ENCODE measurements around the gene SESTD1.

The SESTD1 gene

DNA sequence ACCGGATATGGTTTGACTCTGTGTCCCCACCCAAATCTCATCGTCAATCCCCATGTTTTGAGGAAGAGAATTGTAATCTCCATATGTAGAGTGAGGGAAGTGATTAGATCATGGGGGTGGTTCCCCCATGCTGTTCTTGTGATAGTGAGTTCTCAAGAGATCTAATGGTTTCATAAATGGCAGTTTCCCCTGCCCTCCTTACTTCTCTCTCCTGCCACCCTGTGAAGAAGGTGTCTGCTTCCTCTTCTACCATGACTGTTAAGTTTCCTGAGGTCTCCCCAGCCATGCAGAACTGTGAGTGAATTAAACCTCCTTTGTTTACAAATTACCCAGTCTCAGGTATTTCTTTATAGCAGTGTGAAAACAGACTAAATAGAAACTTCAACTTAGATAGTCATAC, 69.5 kb downstream of the SESTD1 start:
- TF ChIP-seq GATA2 (IDR thresholded peaks at IDR 0.05; ENCODE audit: low read depth, low read length) = no peak
- no peak for TF ChIP-seq GATA3 (IDR thresholded peaks at IDR 0.05; ENCODE audit: low read depth, low read length)

- no peak for TF ChIP-seq GATA2 (IDR thresholded peaks at IDR 0.05; ENCODE audit: low read depth, low read length)
- TF ChIP-seq GATA3 (IDR thresholded peaks at IDR 0.05; ENCODE audit: low read depth, low read length) = no peak
Observed at GRCh38 chr2:179193759-179194394, 70.8 kb downstream of the SESTD1 start.

- TF ChIP-seq GATA3 (IDR thresholded peaks at IDR 0.05; ENCODE audit: low read depth, low read length) (no peak), GATA2 (IDR thresholded peaks at IDR 0.05; ENCODE audit: low read depth, low read length) (no peak)
Observed at GRCh38 chr2:179191110-179191509, 73.5 kb downstream of the SESTD1 start.

GRCh38 chr2:179186126-179186525, 78.5 kb downstream of the SESTD1 start:
- TF ChIP-seq GATA2 (IDR thresholded peaks at IDR 0.05; ENCODE audit: low read depth, low read length) = no peak

DNA sequence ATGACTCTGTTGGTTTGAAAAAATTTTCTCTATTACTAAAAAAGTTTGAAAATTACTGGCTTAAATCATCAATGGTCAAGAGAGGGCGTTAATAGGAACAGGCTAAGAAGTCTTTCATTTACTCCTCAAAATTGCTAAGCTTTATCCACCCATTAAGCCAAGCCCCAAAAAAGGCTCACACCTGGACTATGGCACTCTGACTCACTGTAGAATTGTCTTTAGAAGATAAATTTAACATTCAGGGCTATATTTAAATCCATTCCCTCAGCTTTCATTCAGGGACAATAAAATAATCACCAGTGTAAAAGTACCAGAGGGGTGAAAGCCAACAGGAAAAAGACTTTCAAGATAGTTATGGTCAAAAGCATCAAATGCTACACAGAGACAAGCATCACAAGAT, 80.0 kb downstream of the SESTD1 start:
- no peak for TF ChIP-seq GATA2 (IDR thresholded peaks at IDR 0.05; ENCODE audit: low read depth, low read length)
- TF ChIP-seq GATA3 (IDR thresholded peaks at IDR 0.05; ENCODE audit: low read depth, low read length) = no peak

- no peak for TF ChIP-seq GATA3 (IDR thresholded peaks at IDR 0.05; ENCODE audit: low read depth, low read length)
- no peak for TF ChIP-seq GATA2 (IDR thresholded peaks at IDR 0.05; ENCODE audit: low read depth, low read length)
Observed at GRCh38 chr2:179181002-179181401, 83.6 kb downstream of the SESTD1 start.

GRCh38 chr2:179180242-179180641, 84.4 kb downstream of the SESTD1 start:
- TF ChIP-seq GATA2 (IDR thresholded peaks at IDR 0.05; ENCODE audit: low read depth, low read length) = no peak
- TF ChIP-seq GATA3 (IDR thresholded peaks at IDR 0.05; ENCODE audit: low read depth, low read length) = no peak

DNA sequence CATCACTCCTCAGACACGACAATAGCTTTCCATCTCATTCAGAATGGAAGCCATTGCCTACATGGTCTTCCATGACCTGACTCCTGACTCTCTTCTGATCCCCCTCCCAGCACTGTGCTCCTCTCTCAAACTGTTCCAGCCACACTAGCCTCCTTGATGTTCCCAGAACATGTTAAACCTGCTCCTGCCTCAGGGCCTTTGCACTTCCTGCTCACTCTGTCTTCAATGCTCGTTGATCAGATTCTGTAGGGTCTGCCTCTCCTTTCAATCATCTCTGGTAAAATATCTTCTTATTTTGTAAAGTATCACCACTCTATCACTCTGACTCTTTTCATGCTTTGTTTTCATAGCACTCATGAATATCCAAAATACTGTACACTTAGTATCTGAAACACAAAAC, 84.9 kb downstream of the SESTD1 start:
- no peak for TF ChIP-seq GATA2 (IDR thresholded peaks at IDR 0.05; ENCODE audit: low read depth, low read length)
- no peak for TF ChIP-seq GATA3 (IDR thresholded peaks at IDR 0.05; ENCODE audit: low read depth, low read length)

- TF ChIP-seq GATA3 (IDR thresholded peaks at IDR 0.05; ENCODE audit: low read depth, low read length) = no peak
- no peak for TF ChIP-seq GATA2 (IDR thresholded peaks at IDR 0.05; ENCODE audit: low read depth, low read length)
Observed at GRCh38 chr2:179177694-179178093, 86.9 kb downstream of the SESTD1 start.

- TF ChIP-seq GATA3 (IDR thresholded peaks at IDR 0.05; ENCODE audit: low read depth, low read length) = no peak
- TF ChIP-seq GATA2 (IDR thresholded peaks at IDR 0.05; ENCODE audit: low read depth, low read length) = no peak
Observed at GRCh38 chr2:179174240-179174639, 90.4 kb downstream of the SESTD1 start.

DNA sequence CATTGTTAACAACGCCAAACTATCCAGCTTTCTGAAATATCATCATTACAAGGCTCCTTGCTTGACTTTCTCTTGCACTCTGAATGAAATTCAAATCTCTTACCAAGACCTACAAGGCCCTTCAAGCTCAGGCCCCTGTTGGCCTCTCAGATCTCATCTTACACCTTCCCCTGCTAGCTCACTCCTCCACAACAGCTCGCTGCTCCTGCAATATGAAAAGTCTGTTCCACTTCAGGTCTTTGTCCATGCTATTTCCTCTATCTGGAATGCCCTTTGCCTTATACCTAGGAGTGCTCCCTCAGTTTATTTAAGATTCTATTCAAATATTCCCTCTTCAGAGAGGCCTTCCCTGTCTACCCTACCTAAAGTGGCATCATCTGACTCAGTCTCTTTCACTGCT, 91.7 kb downstream of the SESTD1 start:
- TF ChIP-seq GATA3 (IDR thresholded peaks at IDR 0.05; ENCODE audit: low read depth, low read length) (no peak), GATA2 (IDR thresholded peaks at IDR 0.05; ENCODE audit: low read depth, low read length) (no peak)

- TF ChIP-seq GATA3 (IDR thresholded peaks at IDR 0.05; ENCODE audit: low read depth, low read length) (no peak), GATA2 (IDR thresholded peaks at IDR 0.05; ENCODE audit: low read depth, low read length) (no peak)
Observed at GRCh38 chr2:179171371-179171770, 93.3 kb downstream of the SESTD1 start.

GRCh38 chr2:179170901-179171300, 93.7 kb downstream of the SESTD1 start:
- no peak for TF ChIP-seq GATA2 (IDR thresholded peaks at IDR 0.05; ENCODE audit: low read depth, low read length)
- no peak for TF ChIP-seq GATA3 (IDR thresholded peaks at IDR 0.05; ENCODE audit: low read depth, low read length)

GRCh38 chr2:179165356-179166000, 99.2 kb downstream of the SESTD1 start:
- TF ChIP-seq GATA2 (IDR thresholded peaks at IDR 0.05; ENCODE audit: low read depth, low read length) (no peak), GATA3 (IDR thresholded peaks at IDR 0.05; ENCODE audit: low read depth, low read length) (no peak)

DNA sequence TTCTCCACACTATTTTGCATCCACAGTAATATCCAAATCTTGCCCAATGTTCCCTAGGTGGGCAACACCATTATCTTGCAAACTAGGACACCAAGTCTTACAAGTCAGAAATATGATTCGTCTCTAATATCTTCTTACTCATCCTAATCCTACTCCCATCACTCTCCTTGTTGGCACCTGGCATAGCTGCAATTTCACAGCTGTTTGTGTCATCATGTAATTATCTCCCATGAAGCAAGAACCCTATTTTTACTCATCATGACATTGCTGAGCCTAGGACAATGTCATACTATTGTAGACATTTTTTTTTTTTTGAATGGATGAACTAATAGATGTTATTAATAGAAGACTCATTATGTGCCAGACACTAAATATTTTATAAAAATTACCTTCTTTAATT, 123.4 kb downstream of the SESTD1 start:
- no peak for TF ChIP-seq GATA3 (IDR thresholded peaks at IDR 0.05; ENCODE audit: low read depth, low read length)
- TF ChIP-seq GATA2 (IDR thresholded peaks at IDR 0.05; ENCODE audit: low read depth, low read length) = no peak
